Measurements from ENCODE around the gene KRT6A. TPM values are rescaled to one million over a fixed set of nuclear protein-coding genes. Genes with fewer than 3 reads are reported as not detected.

Gene KRT6A
- total and polyA plus RNA-seq, 2 of the 13 experiments (the other 11 are each of a cell fraction or from before 2014, with no cell fraction given): 0.13 TPM; not detected in 1

GRCh38 chr12:52477651-52478050, 15.4 kb downstream of the KRT6A start (continued):
- TF ChIP-seq ZBTB25 (CRISPR knock-in tag; IDR thresholded peaks at IDR 0.05) (no peak), MLXIP (CRISPR knock-in tag; IDR thresholded peaks at IDR 0.05; ENCODE audit: borderline replicate concordance) (no peak), AKNA (CRISPR knock-in tag; IDR thresholded peaks at IDR 0.05; ENCODE audit: borderline replicate concordance) (no peak), MYC (CRISPR knock-in tag; IDR thresholded peaks at IDR 0.05; ENCODE audit: borderline replicate concordance) (no peak)
